HEK293T (cell line): ENCODE results near the gene CFAP251.

Experiments used
- CTCF ChIA-PET: fragments of 350-600 bp; formaldehyde crosslinking; extraction: SDS; loops from one replicate; lab custom pipeline; 2021; ENCODE audit warnings: antibody characterized with exemption, inconsistent platforms; lab: Yijun Ruan, JAX
- POLR2A ChIA-PET: fragments of 350-600 bp; formaldehyde crosslinking; extraction: SDS; loops from one replicate; lab custom pipeline; 2020; ENCODE audit warnings: antibody characterized with exemption, inconsistent platforms; lab: Yijun Ruan, JAX
- DNase-seq: peaks from one replicate; pipeline ENCODE4 v3.0.0; 2012; ENCODE audit warnings: mixed read lengths; ENCODE audit errors: extremely low spot score
- ARNT ChIP-seq: fragments of 450-650 bp; IDR thresholded peaks from 2 replicates; pipeline ENCODE4 v1.6.1; 2017; ENCODE audit warnings: mild to moderate bottlenecking
- BHLHE40 ChIP-seq: fragments of 450-650 bp; IDR thresholded peaks from 2 replicates; pipeline ENCODE4 v1.6.1; 2016; ENCODE audit warnings: mild to moderate bottlenecking, moderate library complexity, borderline replicate concordance
- CTBP1 ChIP-seq: fragments of 450-650 bp; IDR thresholded peaks from 2 replicates; pipeline ENCODE4 v1.6.1; 2016; ENCODE audit warnings: borderline replicate concordance
- ELF4 ChIP-seq: fragments of 450-650 bp; IDR thresholded peaks from 2 replicates; pipeline ENCODE4 v1.6.1; 2017; ENCODE audit warnings: antibody characterized with exemption
- FOXA1 ChIP-seq: fragments of 450-650 bp; IDR thresholded peaks from 2 replicates; pipeline ENCODE4 v1.6.1; 2016; ENCODE audit warnings: mild to moderate bottlenecking
- FOXK2 ChIP-seq: fragments of 450-650 bp; IDR thresholded peaks from 2 replicates; pipeline ENCODE4 v1.6.1; 2016; ENCODE audit warnings: mild to moderate bottlenecking
- FOXM1 ChIP-seq: fragments of 450-650 bp; IDR thresholded peaks from 2 replicates; pipeline ENCODE4 v1.6.1; 2017; ENCODE audit warnings: mild to moderate bottlenecking, borderline replicate concordance
- HDGF ChIP-seq: fragments of 450-650 bp; IDR thresholded peaks from 2 replicates; pipeline ENCODE4 v1.6.1; 2017; ENCODE audit warnings: antibody characterized with exemption, borderline replicate concordance
- L3MBTL2 ChIP-seq: fragments of 450-650 bp; conservative IDR thresholded peaks from 2 replicates; pipeline ENCODE4 v1.6.1; 2016; ENCODE audit warnings: mild to moderate bottlenecking
- LEF1 ChIP-seq: fragments of 450-650 bp; IDR thresholded peaks from 2 replicates; pipeline ENCODE4 v1.6.1; 2017; ENCODE audit warnings: mild to moderate bottlenecking, borderline replicate concordance
- NFRKB ChIP-seq: fragments of 450-650 bp; IDR thresholded peaks from 2 replicates; pipeline ENCODE4 v1.6.1; 2016; ENCODE audit warnings: mild to moderate bottlenecking, moderate library complexity
- SP1 ChIP-seq: fragments of 450-650 bp; IDR thresholded peaks from 2 replicates; pipeline ENCODE4 v1.6.1; 2017
- SUZ12 ChIP-seq: fragments of 450-650 bp; IDR thresholded peaks from 2 replicates; pipeline ENCODE4 v1.6.1; 2016; ENCODE audit warnings: mild to moderate bottlenecking
- TARDBP ChIP-seq: fragments of 450-650 bp; IDR thresholded peaks from 2 replicates; pipeline ENCODE4 v1.6.1; 2016
- ZNF384 ChIP-seq: fragments of 450-650 bp; IDR thresholded peaks from 2 replicates; pipeline ENCODE4 v1.6.1; 2016
- TF ChIP-seq, protein P1 (sequence below): fragments of 450-650 bp; IDR thresholded peaks from 2 replicates; pipeline ENCODE4 v1.6.1; 2016

CFAP251 gene

DNA sequence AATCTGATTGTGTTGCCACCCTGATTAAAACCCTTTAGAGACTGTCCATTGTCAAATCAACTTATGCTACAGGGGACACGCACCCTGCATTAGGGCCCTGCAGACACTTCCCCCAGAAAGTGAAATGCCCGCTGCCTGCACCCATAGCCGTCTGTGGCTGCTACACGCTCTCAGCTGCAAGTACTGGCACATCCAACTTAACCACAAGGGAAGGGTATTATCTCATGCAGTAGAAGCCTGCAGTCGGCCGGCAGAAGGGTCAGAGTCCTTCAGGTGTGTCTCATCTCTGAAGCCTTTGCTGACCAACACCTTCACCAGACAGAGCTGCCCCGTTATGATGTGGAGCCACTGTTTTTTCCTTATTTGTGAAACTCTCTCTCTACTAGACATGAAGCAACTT lies 20.8 kb downstream of the CFAP251 start:
- POLR2A ChIA-PET, result interaction anchor here (0.6 kb wide), 1 partner anchor 138 kb away, joined by 4 read pairs; no protein-coding TSS in a partner anchor
- DNase-seq, result no peak

DNA sequence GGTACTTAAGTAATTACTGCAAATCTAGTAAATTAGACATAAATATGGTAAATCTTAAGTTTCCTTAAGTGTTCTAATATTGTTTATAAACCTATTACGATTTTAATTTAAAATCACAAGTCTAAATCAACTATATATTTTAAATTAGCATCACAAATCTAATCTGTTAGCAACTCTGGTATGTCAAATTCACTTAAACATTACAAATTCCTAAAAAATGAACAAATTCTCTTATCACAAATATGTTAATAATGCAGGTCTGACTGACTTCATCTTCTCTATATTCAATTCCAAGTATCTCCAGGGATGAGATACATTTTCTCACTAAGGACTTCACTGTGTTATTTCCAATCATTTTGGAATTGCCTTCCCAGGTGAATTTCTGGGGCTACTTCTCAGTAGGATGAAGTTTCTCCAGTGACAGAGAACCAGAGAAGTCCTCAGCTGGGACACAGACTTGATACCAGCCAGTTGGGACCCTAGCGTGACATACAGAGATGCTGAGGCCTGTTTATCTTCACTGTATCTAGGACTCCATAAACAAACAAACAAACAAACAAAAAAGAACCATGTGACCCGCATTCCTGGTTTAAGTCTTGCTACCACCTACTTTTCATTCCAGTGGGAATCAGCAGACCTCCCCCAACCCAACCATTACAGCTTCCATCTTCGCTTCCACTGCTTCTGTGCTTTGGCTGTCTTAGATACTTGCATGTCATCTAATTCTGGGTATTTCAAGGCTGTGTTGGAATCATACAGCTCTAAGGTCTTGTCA lies 21.8 kb downstream of the CFAP251 start:
- DNase-seq, result no peak
- ChIA-PET POLR2A (no interaction called here), CTCF (no interaction called here)
- TF ChIP-seq HDGF (no peak), L3MBTL2 (no peak), CTBP1 (no peak), ELF4 (no peak), SP1 (no peak), BHLHE40 (no peak), ZNF384 (no peak)

More for the DNA sequence above, 20.8 kb downstream of the CFAP251 start:
- TF ChIP-seq ZNF384, result no peak
- TF ChIP-seq TARDBP, result no peak
- TF ChIP-seq FOXM1, result no peak
- TF ChIP-seq ELF4, result no peak
- no peak for TF ChIP-seq SUZ12
- TF ChIP-seq, protein P1, sequence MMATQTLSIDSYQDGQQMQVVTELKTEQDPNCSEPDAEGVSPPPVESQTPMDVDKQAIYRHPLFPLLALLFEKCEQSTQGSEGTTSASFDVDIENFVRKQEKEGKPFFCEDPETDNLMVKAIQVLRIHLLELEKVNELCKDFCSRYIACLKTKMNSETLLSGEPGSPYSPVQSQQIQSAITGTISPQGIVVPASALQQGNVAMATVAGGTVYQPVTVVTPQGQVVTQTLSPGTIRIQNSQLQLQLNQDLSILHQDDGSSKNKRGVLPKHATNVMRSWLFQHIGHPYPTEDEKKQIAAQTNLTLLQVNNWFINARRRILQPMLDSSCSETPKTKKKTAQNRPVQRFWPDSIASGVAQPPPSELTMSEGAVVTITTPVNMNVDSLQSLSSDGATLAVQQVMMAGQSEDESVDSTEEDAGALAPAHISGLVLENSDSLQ, result no peak
- no peak for TF ChIP-seq ARNT
- TF ChIP-seq LEF1, result no peak
- no peak for TF ChIP-seq BHLHE40
- TF ChIP-seq SP1, result no peak
- no peak for TF ChIP-seq CTBP1
- no peak for TF ChIP-seq FOXA1
- TF ChIP-seq L3MBTL2, result no peak
- TF ChIP-seq FOXK2, result no peak
- no peak for TF ChIP-seq HDGF
- no peak for TF ChIP-seq NFRKB
- CTCF ChIA-PET, result no interaction called here

DNA sequence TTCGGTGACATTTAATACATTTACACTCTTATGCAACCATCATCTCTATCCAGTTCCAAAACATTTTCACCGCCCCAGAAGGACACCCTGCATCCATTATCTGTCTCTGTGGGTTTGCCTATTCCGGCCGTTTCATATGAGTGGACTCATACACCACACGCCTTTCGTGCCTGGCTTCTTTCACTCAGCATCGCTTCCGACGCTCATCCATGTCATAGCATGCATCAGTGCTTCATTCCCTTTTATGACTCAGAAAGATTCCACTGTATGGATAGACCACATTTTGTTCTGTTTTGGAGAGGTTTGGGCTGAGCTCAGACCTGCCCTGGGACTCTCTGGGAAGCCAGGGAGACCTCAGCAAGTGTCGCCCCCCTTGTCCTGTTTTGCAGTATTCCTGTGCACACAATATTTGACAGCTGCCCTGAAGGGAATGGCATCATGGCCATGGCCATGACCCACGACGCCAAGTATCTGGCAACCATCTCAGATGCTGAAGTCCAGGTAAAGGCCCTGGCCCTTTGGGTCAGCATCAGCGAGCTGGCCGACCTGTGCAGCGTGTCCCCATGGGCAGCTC lies 23.8 kb downstream of the CFAP251 start:
- no peak for DNase-seq
- ChIA-PET CTCF (no interaction called here), POLR2A (no interaction called here)
- TF ChIP-seq NFRKB (no peak), FOXK2 (no peak), FOXM1 (no peak), ELF4 (no peak), FOXA1 (no peak), L3MBTL2 (no peak), CTBP1 (no peak), ARNT (no peak), HDGF (no peak), TARDBP (no peak)
- TF ChIP-seq, protein P1, result no peak

DNA sequence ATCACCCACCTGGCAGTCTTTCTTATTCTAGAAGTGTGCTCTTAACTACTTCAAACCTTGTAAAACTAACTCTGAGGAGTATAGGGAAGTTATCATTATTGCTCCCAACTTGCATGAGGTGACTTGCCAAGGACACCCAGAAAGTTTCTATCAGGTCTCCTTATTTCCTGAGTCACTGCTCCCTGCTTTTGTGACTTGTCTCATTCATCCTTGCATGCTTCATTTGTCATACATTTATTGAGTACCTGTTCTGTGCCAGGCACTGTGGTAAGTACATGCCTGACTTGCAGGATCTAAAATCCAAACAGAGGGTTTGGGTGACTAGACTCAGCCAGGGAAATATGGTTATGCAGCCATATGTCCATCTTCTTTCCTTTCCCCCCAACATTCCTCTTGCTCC lies 25.5 kb downstream of the CFAP251 start:
- ChIA-PET CTCF (no interaction called here), POLR2A (no interaction called here)
- no peak for DNase-seq
- TF ChIP-seq L3MBTL2, result no peak
- no peak for TF ChIP-seq CTBP1
- TF ChIP-seq SUZ12, result no peak
- no peak for TF ChIP-seq ZNF384
- TF ChIP-seq LEF1, result no peak
- TF ChIP-seq, protein P1, result no peak
- TF ChIP-seq SP1, result no peak
- TF ChIP-seq TARDBP, result no peak
- no peak for TF ChIP-seq FOXA1
- TF ChIP-seq ARNT, result no peak

DNA sequence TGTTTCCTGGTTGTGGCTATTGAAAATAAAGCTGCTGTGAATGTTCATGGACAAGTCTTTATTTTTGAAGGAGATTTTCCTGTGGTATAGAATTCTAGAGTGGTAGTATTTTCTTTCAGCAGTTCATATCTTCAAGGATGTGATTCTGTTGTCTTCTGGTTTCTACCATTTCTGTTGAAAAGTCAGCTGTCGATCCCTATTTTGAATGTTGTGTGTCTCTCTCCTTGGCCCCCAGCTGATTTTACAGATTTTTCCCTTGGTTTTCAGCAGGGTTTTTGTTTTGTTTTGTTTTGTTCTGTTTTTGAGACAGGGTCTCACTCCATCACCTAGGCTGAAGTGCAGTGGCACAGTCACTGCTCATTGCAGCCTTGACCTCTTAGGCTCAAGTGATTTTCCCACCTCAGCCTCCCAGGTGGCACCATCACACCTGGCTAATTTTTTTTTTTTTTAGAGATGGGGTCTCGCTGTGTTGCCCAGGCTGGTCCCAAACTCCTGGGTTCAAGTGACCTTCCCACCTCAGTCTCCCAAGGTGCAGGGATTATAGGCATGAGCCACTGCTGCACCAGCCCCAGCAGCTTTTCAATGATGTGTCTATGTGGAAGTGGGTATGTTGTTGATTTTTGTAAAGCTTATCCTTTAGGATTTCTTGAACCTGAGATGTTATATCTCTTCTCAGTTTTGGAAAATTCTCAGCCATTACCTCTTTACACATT lies 28.1 kb downstream of the CFAP251 start:
- no peak for TF ChIP-seq ZNF384
- DNase-seq, result no peak
- CTCF ChIA-PET, result interaction anchor here (0.6 kb wide), 1 partner anchor 152 kb away, joined by 4 read pairs; no protein-coding TSS in a partner anchor
- POLR2A ChIA-PET, result no interaction called here

DNA sequence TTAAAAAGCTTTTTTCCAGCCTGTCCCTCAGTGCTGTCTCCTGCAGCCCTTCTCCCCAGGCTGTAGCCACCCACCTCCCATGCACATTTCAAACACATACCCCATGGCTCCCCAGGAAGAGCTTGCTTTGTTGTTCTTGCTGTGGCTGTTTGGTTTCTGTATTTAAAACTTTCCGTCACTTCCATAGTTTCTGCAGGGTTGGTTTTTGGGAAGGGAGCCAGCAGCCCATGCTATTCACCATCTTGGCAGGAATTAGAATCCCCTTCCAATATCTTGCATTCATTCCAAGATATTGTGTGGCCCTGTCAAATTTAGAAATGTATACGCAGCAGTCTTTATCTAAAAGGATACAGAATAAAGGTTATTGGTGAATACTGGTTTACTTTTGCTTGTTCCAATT lies 29.6 kb downstream of the CFAP251 start:
- ChIA-PET CTCF (no interaction called here), POLR2A (no interaction called here)
- no peak for DNase-seq
- no peak for TF ChIP-seq ELF4
- TF ChIP-seq NFRKB, result no peak
- TF ChIP-seq, protein P1, result no peak
- TF ChIP-seq FOXA1, result no peak
- no peak for TF ChIP-seq ZNF384
